H7 (cell line): Measurements from ENCODE around the gene THYN1. TPM values are rescaled to one million over a fixed set of nuclear protein-coding genes. Genes with fewer than 3 reads are reported as not detected.
A peak's percentile ranks its signal among the peaks of the same experiment; 100 is the strongest.

Source experiments
- DNase-seq: peaks from one replicate; pipeline ENCODE4 v3.0.0; 2012
- H3K27me3 ChIP-seq: 2 replicates; pipeline ENCODE4 v1.6.0; 2011; ENCODE audit warnings: mild to moderate bottlenecking, low read length; ENCODE audit not compliant: control insufficient read depth, insufficient read depth
- H3K36me3 ChIP-seq: replicated peaks from 2 replicates; pipeline ENCODE4 v1.5.1; 2011; ENCODE audit warnings: low read length; ENCODE audit not compliant: control insufficient read depth, insufficient read depth
- H3K4me3 ChIP-seq: 2 replicates; pipeline ENCODE4 v1.5.1; 2011; ENCODE audit warnings: low read depth, mild to moderate bottlenecking, control low read depth, low read length, moderate library complexity; ENCODE audit not compliant: insufficient read depth
- total RNA-seq: library from RNA; depleted of rRNA; stranded (reverse); fragments of >200 nt; shearing (Covaris generic); gene quantifications from 2 replicates; pipeline ENCODE4 v1.2.3, GENCODE V29; 2014

THYN1 gene
- total RNA-seq, 1 experiment from 2014 or later = 117 TPM

DNA sequence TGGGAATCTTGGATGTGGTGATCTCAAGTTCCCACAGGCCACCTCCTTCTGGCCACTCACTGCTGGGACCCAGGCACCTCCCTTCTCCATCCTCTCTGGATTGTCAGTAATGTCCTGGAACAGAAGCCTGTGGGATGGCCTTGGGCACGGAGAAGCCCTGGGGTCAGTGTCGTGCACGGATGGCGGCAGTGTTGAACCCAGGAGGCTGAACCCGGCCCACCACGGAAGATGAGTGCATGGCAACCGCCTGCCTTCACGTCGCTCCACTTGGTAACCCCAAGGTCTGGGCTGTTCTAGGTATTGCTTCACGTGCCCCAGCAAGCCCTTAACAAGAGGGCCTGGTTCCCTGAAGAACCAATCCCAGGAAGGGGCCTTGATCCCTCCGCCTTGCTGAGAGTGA, 7.1 kb downstream of the THYN1 start:
- no peak for DNase-seq
- Histone ChIP-seq H3K36me3 (peaks cover 18% of the 10 kb centered on the region), H3K4me3 (no peak overlapping the region), H3K27me3 (no peaks in the 10 kb centered on the region)

DNA sequence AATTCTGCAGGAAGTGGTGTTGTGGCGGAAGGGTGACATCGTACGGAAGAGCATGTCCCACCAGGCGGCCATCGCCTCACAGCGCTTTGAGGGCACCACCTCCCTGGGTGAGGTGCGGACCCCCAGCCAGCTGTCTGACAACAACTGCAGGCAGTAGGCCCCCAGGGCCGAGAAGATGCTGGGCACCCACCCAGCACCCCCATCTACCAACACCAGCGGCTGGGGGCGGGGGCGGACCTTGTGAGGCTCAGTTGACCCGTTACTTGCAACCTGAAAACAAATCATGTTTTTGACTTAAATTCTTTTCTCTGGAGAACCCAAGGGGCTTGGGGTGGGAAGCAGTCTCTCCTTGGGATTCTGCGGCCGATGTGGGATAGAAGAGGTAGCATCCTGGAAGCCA, 7.7 kb downstream of the THYN1 start:
- H3K4me3 ChIP-seq = no peak overlapping the region
- no peaks in the 10 kb centered on the region for H3K27me3 ChIP-seq
- H3K36me3 ChIP-seq = peaks cover 14% of the 10 kb centered on the region
- DNase-seq = no peak

DNA sequence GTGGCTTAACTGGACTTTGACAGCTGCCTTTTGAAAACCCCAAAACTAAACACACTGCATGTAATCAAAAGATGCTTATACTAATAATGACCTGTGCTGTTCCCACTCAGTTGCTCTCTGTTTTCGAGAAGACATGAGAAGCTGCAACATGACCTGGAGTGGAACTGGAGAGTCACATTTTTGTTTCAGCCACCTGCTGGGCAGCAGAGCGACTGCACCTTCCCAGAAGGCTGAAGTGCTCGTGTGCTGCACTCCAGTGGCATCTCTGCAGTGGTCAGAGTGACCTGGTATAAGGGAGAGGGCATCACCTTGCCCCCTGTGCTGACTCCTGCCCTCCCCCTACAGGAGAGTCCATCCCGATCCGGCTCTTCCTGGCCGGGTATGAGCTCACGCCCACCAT, 8.6 kb downstream of the THYN1 start:
- no peak overlapping the region for H3K4me3 ChIP-seq
- H3K27me3 ChIP-seq = no peaks in the 10 kb centered on the region
- peak; percentile 60 for DNase-seq
- peaks cover 12% of the 10 kb centered on the region for H3K36me3 ChIP-seq

DNA sequence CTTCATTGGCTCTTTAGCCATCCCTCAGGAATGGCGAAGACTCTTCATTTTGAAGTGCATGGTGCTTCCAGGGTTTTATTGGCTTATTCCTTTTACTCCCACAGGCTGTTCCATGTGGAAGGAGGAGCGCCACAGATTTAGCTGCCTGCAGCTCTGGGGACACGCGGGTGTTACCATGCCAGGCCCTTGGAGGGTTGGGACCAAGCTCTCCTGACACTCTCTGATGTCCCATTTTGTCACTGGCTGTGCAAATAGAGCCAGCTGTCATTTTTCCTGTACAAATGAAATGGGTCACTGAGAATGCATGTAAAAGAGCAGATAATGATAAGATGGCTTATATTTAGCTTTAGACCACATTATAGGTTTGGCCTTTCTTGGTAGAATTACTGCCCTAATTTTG, 9.2 kb downstream of the THYN1 start:
- Histone ChIP-seq H3K4me3 (no peak overlapping the region), H3K27me3 (no peaks in the 10 kb centered on the region), H3K36me3 (peaks cover 9% of the 10 kb centered on the region)
- no peak for DNase-seq

DNA sequence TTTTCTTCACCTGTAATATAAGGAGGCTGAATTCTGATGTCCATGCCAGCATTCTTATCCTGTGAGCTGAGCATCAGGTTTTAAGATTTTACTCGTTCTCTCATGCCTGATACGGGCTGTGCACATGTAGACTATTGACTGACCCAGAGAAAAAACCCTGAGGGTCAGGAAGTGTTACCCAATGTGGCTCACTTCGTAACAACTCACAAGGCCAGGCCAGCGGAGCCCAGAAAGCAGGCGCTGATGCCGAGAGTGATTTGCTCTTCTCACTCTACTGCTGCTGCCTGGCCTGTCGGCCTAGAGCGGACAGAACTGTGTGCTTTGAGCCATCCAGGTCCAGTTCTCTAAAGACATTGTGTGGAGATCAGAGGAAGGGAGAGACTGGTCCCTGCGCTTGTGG, 10.8 kb downstream of the THYN1 start:
- Histone ChIP-seq H3K36me3 (peaks cover 6% of the 10 kb centered on the region), H3K4me3 (no peak overlapping the region), H3K27me3 (no peaks in the 10 kb centered on the region)
- no peak for DNase-seq

DNA sequence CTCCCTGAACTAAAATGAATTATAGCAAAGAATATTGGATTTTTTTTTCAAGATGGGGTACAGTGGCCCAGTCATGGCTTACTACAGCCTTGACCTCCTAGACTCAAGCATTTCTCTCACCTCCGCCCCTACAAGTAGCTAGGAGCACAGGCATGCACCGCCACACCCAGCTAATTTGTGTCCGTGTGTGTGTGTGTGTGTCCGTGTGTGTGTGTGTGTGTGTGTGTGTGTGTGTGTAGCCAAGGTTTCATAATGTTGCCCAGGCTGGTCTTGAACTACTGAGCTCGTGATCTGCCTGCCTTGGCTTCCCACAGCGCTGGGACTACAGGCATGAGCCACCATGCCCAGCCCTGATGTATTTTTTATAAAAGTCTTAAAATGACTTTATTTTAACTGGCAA, 12.6 kb downstream of the THYN1 start:
- no peak for DNase-seq
- no peaks in the 10 kb centered on the region for H3K27me3 ChIP-seq
- H3K36me3 ChIP-seq = peaks cover 4% of the 10 kb centered on the region
- H3K4me3 ChIP-seq = no peak overlapping the region

DNA sequence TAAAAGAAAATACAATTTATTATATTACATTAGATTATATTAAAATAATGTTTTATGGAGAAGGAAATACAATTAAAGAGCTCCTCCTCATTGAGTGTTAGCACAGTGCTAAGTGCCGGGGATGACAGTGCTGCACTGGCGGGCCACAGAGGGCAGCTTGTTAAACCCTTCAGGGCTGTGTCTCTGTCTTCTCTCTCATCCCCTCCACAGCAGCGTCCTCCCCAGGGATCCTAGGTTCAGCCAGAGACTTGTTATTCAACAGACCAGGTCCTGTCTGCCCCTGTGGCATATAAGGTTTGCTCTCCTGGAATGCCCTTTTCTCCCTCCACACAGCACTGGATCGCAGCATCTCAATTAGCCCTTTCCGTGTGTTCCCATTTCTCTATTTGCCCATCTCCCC, 14.2 kb downstream of the THYN1 start:
- Histone ChIP-seq H3K36me3 (peaks cover 3% of the 10 kb centered on the region), H3K27me3 (no peaks in the 10 kb centered on the region), H3K4me3 (no peak overlapping the region)
- DNase-seq = no peak

DNA sequence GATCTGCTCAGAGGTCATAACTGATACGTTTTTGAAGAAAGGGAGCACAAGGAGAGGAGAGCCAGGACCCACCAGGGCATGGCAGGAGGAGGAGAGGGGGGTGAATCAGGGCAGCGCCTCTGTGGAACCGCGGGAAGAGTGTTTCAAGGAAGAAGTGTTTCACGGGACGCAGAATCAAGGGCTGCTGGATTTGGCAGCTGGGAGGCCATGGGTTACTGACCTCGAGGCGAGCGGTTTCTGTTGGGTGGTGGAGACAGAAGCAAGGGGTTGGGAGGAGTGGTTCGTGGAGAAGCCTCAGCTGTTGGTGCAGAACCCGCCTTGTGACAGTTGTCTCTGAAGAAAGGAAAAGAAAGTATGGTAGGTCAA, 15.6 kb downstream of the THYN1 start:
- DNase-seq = no peak
- Histone ChIP-seq H3K36me3 (no peaks in the 10 kb centered on the region), H3K4me3 (no peak overlapping the region), H3K27me3 (no peaks in the 10 kb centered on the region)

DNA sequence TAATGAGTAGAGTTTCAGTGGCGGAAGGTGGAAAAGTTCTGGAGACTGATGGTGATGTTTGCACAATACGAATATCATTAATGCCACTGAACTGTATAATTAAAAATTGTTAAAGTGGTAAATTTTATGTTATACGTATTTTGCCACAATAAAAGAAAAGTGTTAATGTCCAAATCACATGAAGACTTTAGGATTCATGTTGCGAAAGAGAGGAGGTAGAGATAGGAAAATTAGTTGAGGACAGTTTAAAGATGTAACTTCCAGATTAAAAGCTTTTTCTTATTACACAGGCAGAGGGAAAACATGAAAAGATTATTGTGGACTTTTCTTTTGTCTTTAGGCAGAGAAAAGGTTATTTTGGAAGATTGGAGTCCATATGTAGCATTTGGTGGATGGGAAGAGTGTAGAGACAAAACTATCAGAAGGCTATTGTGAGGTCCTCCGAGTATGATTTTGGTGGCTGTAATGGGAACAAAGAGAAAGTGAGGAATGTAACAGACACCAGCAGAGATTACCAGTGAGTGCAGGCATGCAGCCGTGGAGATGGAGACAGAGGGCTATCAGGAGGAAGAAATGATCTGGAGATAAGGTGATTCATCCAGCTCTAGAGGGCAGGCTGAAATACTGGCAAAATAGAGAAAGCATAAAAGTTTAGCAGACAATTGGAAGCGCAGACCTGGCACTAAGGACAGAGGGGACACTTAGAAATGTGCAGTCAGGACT, 16.2 kb downstream of the THYN1 start:
- Histone ChIP-seq H3K27me3 (no peaks in the 10 kb centered on the region), H3K36me3 (no peaks in the 10 kb centered on the region), H3K4me3 (no peak overlapping the region)
- DNase-seq = no peak

DNA sequence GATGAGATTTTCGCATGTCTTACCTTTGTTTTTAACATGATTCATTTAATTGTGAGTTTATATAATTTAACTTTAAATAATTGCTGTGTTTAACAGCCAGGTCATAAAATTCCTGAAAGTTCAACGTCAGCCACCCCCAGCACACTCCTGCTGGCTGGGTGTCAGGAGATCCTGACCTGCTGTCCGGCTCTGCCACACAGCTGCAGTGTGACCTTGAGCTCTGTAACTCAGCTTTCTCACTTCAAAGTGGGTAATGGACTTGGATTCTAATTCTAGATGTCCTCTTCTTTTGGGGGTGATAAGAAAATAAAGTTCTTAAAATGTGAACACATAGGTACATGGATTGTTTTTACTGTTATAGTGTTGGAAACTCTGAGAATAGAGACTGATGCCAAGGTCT, 17.8 kb downstream of the THYN1 start:
- no peak overlapping the region for H3K4me3 ChIP-seq
- no peak for DNase-seq
- H3K27me3 ChIP-seq = no peaks in the 10 kb centered on the region
- no peaks in the 10 kb centered on the region for H3K36me3 ChIP-seq

DNA sequence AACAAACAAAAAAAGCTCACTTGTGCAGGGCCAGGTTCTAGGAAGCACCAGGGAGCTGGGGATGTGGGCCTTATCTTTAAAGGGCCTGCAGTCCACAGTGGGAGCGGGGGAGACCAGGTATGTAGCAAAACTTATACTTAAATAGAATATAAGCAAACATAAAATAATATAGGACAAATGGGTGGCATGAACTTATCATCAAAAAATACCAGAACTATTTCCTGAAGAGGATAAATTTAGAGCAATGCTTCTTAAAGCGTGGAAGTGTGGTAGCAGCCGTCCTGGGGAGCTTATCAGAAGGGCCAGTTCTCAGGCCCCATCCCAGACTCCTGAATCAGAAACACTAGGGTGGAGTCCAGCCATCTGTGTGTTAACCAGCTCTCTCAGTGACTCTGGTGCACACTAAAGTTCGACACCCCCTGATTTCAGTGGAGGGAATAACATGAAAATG, 19.4 kb downstream of the THYN1 start:
- no peaks in the 10 kb centered on the region for H3K27me3 ChIP-seq
- no peaks in the 10 kb centered on the region for H3K36me3 ChIP-seq
- H3K4me3 ChIP-seq = no peak overlapping the region
- no peak for DNase-seq

DNA sequence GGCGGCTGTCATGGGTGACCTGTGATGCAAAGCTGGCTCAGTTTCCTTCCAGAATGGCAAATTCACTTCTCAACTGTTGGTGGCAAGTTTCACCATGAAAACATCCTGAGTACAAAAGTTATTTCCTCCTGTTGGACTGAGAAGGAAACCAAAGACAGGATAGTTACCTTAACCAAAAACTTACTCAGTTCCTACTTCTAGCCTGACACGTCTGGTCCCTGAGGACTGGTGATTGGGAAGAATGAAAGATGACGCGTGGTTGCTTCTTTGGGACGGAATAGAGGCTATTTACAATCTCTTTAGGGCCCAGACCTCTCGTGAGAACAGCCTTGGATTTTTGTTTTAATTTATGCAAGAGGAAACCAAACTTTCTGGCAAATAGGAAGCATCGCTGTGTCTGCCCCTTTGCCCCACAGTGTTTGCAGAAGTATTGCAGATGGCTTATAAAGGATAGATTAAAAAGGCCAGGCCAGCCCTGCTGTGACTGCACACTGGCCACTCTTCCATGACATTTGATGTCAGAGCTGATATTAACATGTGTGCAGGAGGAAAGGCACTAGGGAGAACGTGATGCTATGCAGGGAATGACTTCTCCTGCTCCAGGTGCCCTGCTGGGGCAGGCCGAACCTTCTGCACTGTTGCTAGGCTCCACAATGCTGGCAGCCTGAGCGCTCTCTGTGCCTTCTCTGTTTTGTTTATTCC, 21.0 kb downstream of the THYN1 start:
- DNase-seq = no peak
- no peaks in the 10 kb centered on the region for H3K27me3 ChIP-seq
- no peak overlapping the region for H3K4me3 ChIP-seq
- no peaks in the 10 kb centered on the region for H3K36me3 ChIP-seq

DNA sequence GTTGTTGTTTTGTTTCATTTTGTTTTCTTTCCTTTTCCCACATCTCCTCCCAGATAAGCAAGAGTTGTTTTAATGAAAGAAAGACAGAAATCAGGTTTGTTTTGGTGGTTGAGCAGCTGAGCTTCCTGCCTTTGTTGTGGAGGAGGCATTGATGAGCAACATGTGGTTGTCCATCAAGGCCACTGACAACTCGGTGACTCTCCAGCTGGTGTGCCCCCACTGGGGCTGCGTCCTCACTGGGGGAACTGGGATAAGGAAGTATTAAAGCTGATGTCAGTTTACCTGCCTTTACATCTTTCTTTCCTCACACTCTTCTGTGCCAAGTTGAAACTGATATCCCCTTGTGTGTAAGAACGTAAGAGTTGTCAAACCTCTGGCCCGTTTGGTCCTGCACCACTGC, 22.8 kb downstream of the THYN1 start:
- DNase-seq = no peak
- Histone ChIP-seq H3K4me3 (no peak overlapping the region), H3K27me3 (peaks cover 2% of the 10 kb centered on the region), H3K36me3 (no peaks in the 10 kb centered on the region)

DNA sequence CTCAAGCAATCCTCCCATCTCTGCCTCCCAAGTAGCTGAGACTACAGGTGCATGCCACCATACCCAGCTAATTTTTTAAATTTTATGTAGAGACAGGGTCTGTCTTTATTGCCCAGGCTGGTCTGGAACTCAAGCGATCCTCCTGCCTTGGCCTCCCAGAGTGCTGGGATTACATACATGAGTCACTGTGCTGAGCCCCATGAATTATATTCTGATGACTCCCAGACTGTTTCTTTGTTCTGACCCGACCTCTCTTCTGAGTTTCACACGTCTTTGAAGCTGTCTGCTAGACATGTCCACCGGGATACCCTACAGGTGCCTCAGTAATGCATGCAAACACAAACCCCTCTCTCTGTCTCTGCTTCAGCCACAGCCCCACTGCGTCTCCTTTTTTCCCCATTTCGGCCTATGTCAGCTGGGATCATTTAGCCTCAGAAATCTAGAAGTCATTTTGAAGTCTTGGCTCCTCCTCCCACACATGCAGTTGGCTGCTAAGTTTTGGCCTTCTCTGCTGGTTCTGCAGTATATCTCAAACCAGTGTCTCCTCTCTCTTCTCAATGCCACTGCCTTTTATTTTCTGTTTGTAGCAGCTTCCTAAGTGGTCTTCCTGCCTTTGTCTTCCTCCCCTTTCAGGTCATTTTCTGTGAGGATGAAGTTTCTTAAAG, 23.9 kb downstream of the THYN1 start:
- no peaks in the 10 kb centered on the region for H3K36me3 ChIP-seq
- H3K27me3 ChIP-seq = peaks cover 5% of the 10 kb centered on the region
- DNase-seq = no peak
- H3K4me3 ChIP-seq = no peak overlapping the region

DNA sequence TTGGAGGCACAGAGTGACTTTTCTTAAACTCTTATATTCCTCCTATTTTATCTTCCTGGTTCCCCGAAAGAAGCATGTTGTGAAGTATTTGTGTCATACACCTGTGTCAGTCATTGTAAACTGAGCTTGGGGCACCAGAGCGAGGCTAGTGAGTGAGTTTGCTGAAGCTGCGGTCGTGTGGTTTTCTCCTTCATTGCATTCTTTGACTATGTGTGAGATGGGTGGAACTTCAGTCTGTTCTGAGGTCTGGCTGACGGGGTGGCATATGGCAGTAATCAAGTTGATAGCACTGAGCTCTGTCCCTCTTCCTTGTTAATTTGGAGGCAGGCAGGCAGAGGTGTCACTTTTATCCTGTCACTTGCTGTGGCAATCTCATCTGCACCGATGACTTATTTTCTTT, 24.5 kb downstream of the THYN1 start:
- Histone ChIP-seq H3K4me3 (no peak overlapping the region), H3K36me3 (no peaks in the 10 kb centered on the region)
- DNase-seq = no peak

More for the DNA sequence above, 24.5 kb downstream of the THYN1 start:
- H3K27me3 ChIP-seq = peaks cover 5% of the 10 kb centered on the region
